Measurements from ENCODE around the gene WASF2. TPM values are rescaled to one million over a fixed set of nuclear protein-coding genes. Genes with fewer than 3 reads are reported as not detected.

WASF2 gene
- total and polyA plus RNA-seq, 2 donors (not counting 1 experiment from before 2014, with no cell fraction given): 26.3 to 66.9 TPM

- H3K36me3 ChIP-seq (ENCODE audit: control insufficient read depth, insufficient read depth, low read length): peaks cover 4% of the 10 kb centered on the region
- H3K27ac ChIP-seq (ENCODE audit: insufficient read depth, low read length): peak overlapping the region; percentile 51
- H4K20me1 ChIP-seq (ENCODE audit: control insufficient read depth, extremely low read depth, insufficient read depth, low read length): no peaks in the 10 kb centered on the region
- no peak overlapping the region for H3K4me3 ChIP-seq (replicated peaks in 1 of 4; ENCODE audit: control extremely low read depth in 1 of 4, insufficient read depth in 1 of 4, low read depth in 3 of 4, low read length in 4 of 4)
- no peaks in the 10 kb centered on the region for H3K27me3 ChIP-seq (ENCODE audit: control insufficient read depth, insufficient read depth, low read length)
- H3K9me3 ChIP-seq (ENCODE audit: control insufficient read depth, insufficient read depth, low read depth, low read length): no peaks in the 10 kb centered on the region
- TF ChIP-seq, protein P1, sequence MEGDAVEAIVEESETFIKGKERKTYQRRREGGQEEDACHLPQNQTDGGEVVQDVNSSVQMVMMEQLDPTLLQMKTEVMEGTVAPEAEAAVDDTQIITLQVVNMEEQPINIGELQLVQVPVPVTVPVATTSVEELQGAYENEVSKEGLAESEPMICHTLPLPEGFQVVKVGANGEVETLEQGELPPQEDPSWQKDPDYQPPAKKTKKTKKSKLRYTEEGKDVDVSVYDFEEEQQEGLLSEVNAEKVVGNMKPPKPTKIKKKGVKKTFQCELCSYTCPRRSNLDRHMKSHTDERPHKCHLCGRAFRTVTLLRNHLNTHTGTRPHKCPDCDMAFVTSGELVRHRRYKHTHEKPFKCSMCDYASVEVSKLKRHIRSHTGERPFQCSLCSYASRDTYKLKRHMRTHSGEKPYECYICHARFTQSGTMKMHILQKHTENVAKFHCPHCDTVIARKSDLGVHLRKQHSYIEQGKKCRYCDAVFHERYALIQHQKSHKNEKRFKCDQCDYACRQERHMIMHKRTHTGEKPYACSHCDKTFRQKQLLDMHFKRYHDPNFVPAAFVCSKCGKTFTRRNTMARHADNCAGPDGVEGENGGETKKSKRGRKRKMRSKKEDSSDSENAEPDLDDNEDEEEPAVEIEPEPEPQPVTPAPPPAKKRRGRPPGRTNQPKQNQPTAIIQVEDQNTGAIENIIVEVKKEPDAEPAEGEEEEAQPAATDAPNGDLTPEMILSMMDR (conservative IDR thresholded peaks at IDR 0.05 in 1 of 2, IDR thresholded peaks at IDR 0.05 in 1 of 2; ENCODE audit: low read depth in 1 of 2, low read length in 2 of 2): peak; percentile 5 to 20
- no peak for TF ChIP-seq EZH2 (IDR thresholded peaks at IDR 0.05; ENCODE audit: low read length, missing control alignments)
- H3K9ac ChIP-seq (ENCODE audit: insufficient read depth, low read length): no peak overlapping the region
- peak; percentile 82 to 94 for DNase-seq (ENCODE audit: low read depth in 2 of 2)
- H3K4me1 ChIP-seq (ENCODE audit: control insufficient read depth, extremely low read depth, insufficient read depth, low read length): peaks cover 42% of the 10 kb centered on the region
- peak overlapping the region; percentile 66 for H3K4me2 ChIP-seq (ENCODE audit: extremely low read depth, insufficient read depth, low read length)
- H3K79me2 ChIP-seq (ENCODE audit: control insufficient read depth, insufficient read depth, low read length): peaks cover 11% of the 10 kb centered on the region
- no peak overlapping the region for H2AFZ ChIP-seq (ENCODE audit: low read length)
Measured at GRCh38 chr1:27536767-27537166, 46.8 kb upstream of the WASF2 start.

- Histone ChIP-seq H3K27me3 (ENCODE audit: control insufficient read depth, insufficient read depth, low read length) (no peaks in the 10 kb centered on the region), H3K4me3 (replicated peaks in 1 of 4; ENCODE audit: control extremely low read depth in 1 of 4, insufficient read depth in 1 of 4, low read depth in 3 of 4, low read length in 4 of 4) (no peak overlapping the region), H3K79me2 (ENCODE audit: control insufficient read depth, insufficient read depth, low read length) (peaks cover 10% of the 10 kb centered on the region), H2AFZ (ENCODE audit: low read length) (no peak overlapping the region), H4K20me1 (ENCODE audit: control insufficient read depth, extremely low read depth, insufficient read depth, low read length) (no peaks in the 10 kb centered on the region), H3K4me2 (ENCODE audit: extremely low read depth, insufficient read depth, low read length) (peak overlapping the region; percentile 54), H3K9me3 (ENCODE audit: control insufficient read depth, insufficient read depth, low read depth, low read length) (no peaks in the 10 kb centered on the region), H3K36me3 (ENCODE audit: control insufficient read depth, insufficient read depth, low read length) (peaks cover 4% of the 10 kb centered on the region), H3K9ac (ENCODE audit: insufficient read depth, low read length) (no peak overlapping the region), H3K27ac (ENCODE audit: insufficient read depth, low read length) (no peak overlapping the region), H3K4me1 (ENCODE audit: control insufficient read depth, extremely low read depth, insufficient read depth, low read length) (peaks cover 42% of the 10 kb centered on the region)
- DNase-seq (ENCODE audit: low read depth in 2 of 2): no peak
- TF ChIP-seq, protein P1 (conservative IDR thresholded peaks at IDR 0.05 in 1 of 2, IDR thresholded peaks at IDR 0.05 in 1 of 2; ENCODE audit: low read depth in 1 of 2, low read length in 2 of 2): no peak
- TF ChIP-seq EZH2 (IDR thresholded peaks at IDR 0.05; ENCODE audit: low read length, missing control alignments): no peak
Measured at GRCh38 chr1:27536010-27536757, 46.2 kb upstream of the WASF2 start.

GRCh38 chr1:27535386-27535785, 45.4 kb upstream of the WASF2 start:
- H3K9me3 ChIP-seq (ENCODE audit: control insufficient read depth, insufficient read depth, low read depth, low read length): no peaks in the 10 kb centered on the region
- H3K27ac ChIP-seq (ENCODE audit: insufficient read depth, low read length): no peak overlapping the region
- H4K20me1 ChIP-seq (ENCODE audit: control insufficient read depth, extremely low read depth, insufficient read depth, low read length): no peaks in the 10 kb centered on the region
- H3K4me1 ChIP-seq (ENCODE audit: control insufficient read depth, extremely low read depth, insufficient read depth, low read length): peaks cover 38% of the 10 kb centered on the region
- H3K79me2 ChIP-seq (ENCODE audit: control insufficient read depth, insufficient read depth, low read length): peaks cover 10% of the 10 kb centered on the region
- H3K27me3 ChIP-seq (ENCODE audit: control insufficient read depth, insufficient read depth, low read length): no peaks in the 10 kb centered on the region
- H3K36me3 ChIP-seq (ENCODE audit: control insufficient read depth, insufficient read depth, low read length): peaks cover 4% of the 10 kb centered on the region
- DNase-seq (ENCODE audit: low read depth in 2 of 2): no peak
- no peak overlapping the region for H3K4me3 ChIP-seq (replicated peaks in 1 of 4; ENCODE audit: control extremely low read depth in 1 of 4, insufficient read depth in 1 of 4, low read depth in 3 of 4, low read length in 4 of 4)
- no peak overlapping the region for H2AFZ ChIP-seq (ENCODE audit: low read length)
- no peak overlapping the region for H3K4me2 ChIP-seq (ENCODE audit: extremely low read depth, insufficient read depth, low read length)
- no peak for TF ChIP-seq EZH2 (IDR thresholded peaks at IDR 0.05; ENCODE audit: low read length, missing control alignments)
- TF ChIP-seq, protein P1 (conservative IDR thresholded peaks at IDR 0.05 in 1 of 2, IDR thresholded peaks at IDR 0.05 in 1 of 2; ENCODE audit: low read depth in 1 of 2, low read length in 2 of 2): no peak
- no peak overlapping the region for H3K9ac ChIP-seq (ENCODE audit: insufficient read depth, low read length)
